H1 (cell line): Measurements from ENCODE around the gene NLRC3. TPM values are rescaled to one million over a fixed set of nuclear protein-coding genes. Genes with fewer than 3 reads are reported as not detected.

Experiments
- CTCF ChIA-PET: fragments of 300-600 bp; sonication (Branson Sonifier 250); formaldehyde crosslinking; loops from one replicate; lab custom pipeline; 2021; ENCODE audit not compliant: partially characterized antibody; lab: Charles Lee
- POLR2A ChIA-PET: fragments of 300-600 bp; sonication (Branson Sonifier 250); formaldehyde crosslinking; loops from one replicate; lab custom pipeline; 2021; ENCODE audit warnings: inconsistent platforms; ENCODE audit not compliant: partially characterized antibody; lab: Charles Lee
- DNase-seq, 2 experiments: peaks; one replicate each; pipeline versions ENCODE4 v3.0.0 to v3.0.0-alpha.2; 2010 to 2022; ENCODE audit warnings: low spot score in 2 of 2, low read depth in 1 of 2, mixed read lengths in 1 of 2
- FAIRE-seq: peaks from 2 replicates; lab custom pipeline; 2011; peaks lifted over from hg19 to GRCh38; lab: Jason Lieb, UNC
- H2AFZ ChIP-seq: 2 replicates; pipeline ENCODE4 v1.8.1; 2012; ENCODE audit warnings: low read length, inconsistent platforms
- H2AK5ac ChIP-seq: 2 replicates; pipeline ENCODE4 v1.6.1; 2013; ENCODE audit warnings: low read depth, low read length
- H2BK120ac ChIP-seq: replicated peaks from 2 replicates; pipeline ENCODE3; 2013; ENCODE audit warnings: low read depth, low read length, inconsistent platforms
- H2BK12ac ChIP-seq: 2 replicates; pipeline ENCODE4 v1.6.1; 2013; ENCODE audit warnings: low read depth, low read length
- H2BK15ac ChIP-seq: 2 replicates; pipeline ENCODE4 v1.6.1; 2013; ENCODE audit warnings: low read length
- H2BK20ac ChIP-seq: 2 replicates; pipeline ENCODE4 v1.6.1; 2013; ENCODE audit warnings: low read length
- H2BK5ac ChIP-seq: 2 replicates; pipeline ENCODE4 v1.6.1; 2013; ENCODE audit warnings: low read depth, low read length
- H3K14ac ChIP-seq: 2 replicates; pipeline ENCODE4 v1.6.1; 2013; ENCODE audit warnings: inconsistent platforms; ENCODE audit not compliant: insufficient read length
- H3K18ac ChIP-seq: 2 replicates; pipeline ENCODE4 v1.6.1; 2013; ENCODE audit warnings: low read length; ENCODE audit errors: extremely low read depth
- H3K23ac ChIP-seq: 2 replicates; pipeline ENCODE4 v1.6.1; 2013; ENCODE audit warnings: inconsistent platforms; ENCODE audit not compliant: insufficient read length
- H3K23me2 ChIP-seq: 2 replicates; pipeline ENCODE4 v1.6.1; 2013; ENCODE audit warnings: low read depth, low read length
- H3K27ac ChIP-seq: 2 replicates; pipeline ENCODE4 v1.6.1; 2011; ENCODE audit warnings: low read depth, low read length, inconsistent platforms
- H3K27me3 ChIP-seq, 4 experiments: replicated peaks in 1 of 4; 1 replicate in 1 of 4; 2 replicates in 3 of 4; pipeline versions ENCODE4 v1.6.1 to v1.8.1; 2011 to 2013; ENCODE audit warnings: low read length in 3 of 4, mild to moderate bottlenecking in 3 of 4, inconsistent platforms in 2 of 4, mixed read lengths in 2 of 4, moderate library complexity in 1 of 4; ENCODE audit not compliant: control insufficient read depth in 3 of 4, insufficient read depth in 3 of 4; ENCODE audit errors: extremely low read depth in 1 of 4
- H3K36me3 ChIP-seq, 4 experiments: 2 replicates each; pipeline versions ENCODE4 v1.6.1 to v1.8.1; 2011 to 2013; ENCODE audit warnings: mild to moderate bottlenecking in 4 of 4, low read length in 3 of 4, moderate library complexity in 2 of 4, control low read depth in 1 of 4, inconsistent platforms in 1 of 4; ENCODE audit not compliant: insufficient read depth in 4 of 4, control insufficient read depth in 2 of 4
- H3K4ac ChIP-seq: replicated peaks from 2 replicates; pipeline ENCODE3; 2013; ENCODE audit warnings: low read length, low read depth, mixed read lengths, inconsistent platforms; ENCODE audit not compliant: insufficient read length
- H3K4me1 ChIP-seq, 4 experiments: replicated peaks in 1 of 4; 1 replicate in 1 of 4; 2 replicates in 3 of 4; pipeline versions ENCODE4 v1.6.1 to v1.8.1; 2011 to 2013; ENCODE audit warnings: low read length in 3 of 4, inconsistent platforms in 2 of 4, mixed read lengths in 1 of 4; ENCODE audit not compliant: insufficient read depth in 4 of 4, control insufficient read depth in 3 of 4
- H3K4me2 ChIP-seq, 2 experiments: 2 replicates each; pipeline versions ENCODE4 v1.6.1 to v1.8.1; 2011 to 2013; ENCODE audit warnings: low read depth in 2 of 2, low read length in 2 of 2, control low read depth in 1 of 2, inconsistent platforms in 1 of 2, mild to moderate bottlenecking in 1 of 2; ENCODE audit not compliant: insufficient read depth in 1 of 2
- H3K4me3 ChIP-seq, 4 experiments: fragments of 200-600, 300-600 bp in 1 of 4; sonication (generic), shearing (Covaris generic), sonication (Bioruptor Twin) in 1 of 4; 2 replicates each; pipeline versions ENCODE4 v1.5.1 to v1.8.1; 2011 to 2016; ENCODE audit warnings: low read length in 4 of 4, low read depth in 3 of 4, control low read depth in 2 of 4, inconsistent platforms in 2 of 4, mild to moderate bottlenecking in 2 of 4, mixed read lengths in 1 of 4, moderate library complexity in 1 of 4; ENCODE audit not compliant: insufficient read depth in 2 of 4; ENCODE audit errors: extremely low read depth in 1 of 4
- H3K56ac ChIP-seq: replicated peaks from 2 replicates; pipeline ENCODE3; 2013; ENCODE audit warnings: low read depth, mild to moderate bottlenecking, mixed read lengths, low read length, inconsistent platforms; ENCODE audit not compliant: insufficient read length
- H3K79me1 ChIP-seq: 2 replicates; pipeline ENCODE4 v1.6.1; 2013; ENCODE audit warnings: low read depth, low read length, control low read depth
- H3K79me2 ChIP-seq, 2 experiments: 2 replicates each; pipeline versions ENCODE4 v1.6.1 to v1.8.1; 2012 to 2013; ENCODE audit warnings: low read length in 2 of 2, mild to moderate bottlenecking in 2 of 2, inconsistent platforms in 1 of 2; ENCODE audit not compliant: insufficient read depth in 2 of 2, control insufficient read depth in 1 of 2
- H3K9ac ChIP-seq, 4 experiments: replicated peaks in 1 of 4; 1 replicate in 1 of 4; 2 replicates in 3 of 4; pipeline versions ENCODE4 v1.6.1 to v1.8.1; 2011 to 2013; ENCODE audit warnings: low read depth in 3 of 4, low read length in 3 of 4, control low read depth in 2 of 4, mild to moderate bottlenecking in 2 of 4, moderate library complexity in 2 of 4, inconsistent platforms in 1 of 4; ENCODE audit errors: extremely low read depth in 1 of 4
- H3K9me3 ChIP-seq, 2 experiments: 2 replicates each; pipeline versions ENCODE4 v1.6.1 to v1.8.1; 2012 to 2013; ENCODE audit warnings: mild to moderate bottlenecking in 2 of 2, moderate library complexity in 2 of 2, control low read depth in 1 of 2, inconsistent platforms in 1 of 2, low read depth in 1 of 2, low read length in 1 of 2, mixed read lengths in 1 of 2; ENCODE audit not compliant: insufficient read depth in 2 of 2
- H4K20me1 ChIP-seq, 2 experiments: replicated peaks in 1 of 2; 2 replicates each; pipeline versions ENCODE3 to v1.8.1; 2011 to 2013; ENCODE audit warnings: inconsistent platforms in 2 of 2, low read length in 2 of 2, mild to moderate bottlenecking in 1 of 2; ENCODE audit not compliant: insufficient read depth in 2 of 2, control insufficient read depth in 1 of 2
- H4K5ac ChIP-seq: 2 replicates; pipeline ENCODE4 v1.6.1; 2013; ENCODE audit warnings: low read length, low read depth, mixed read lengths, inconsistent platforms; ENCODE audit not compliant: insufficient read length
- H4K8ac ChIP-seq: 2 replicates; pipeline ENCODE4 v1.8.0; 2013; ENCODE audit warnings: mild to moderate bottlenecking, moderate library complexity, low read length, inconsistent platforms; ENCODE audit not compliant: insufficient read depth; ENCODE audit errors: extremely low read depth
- H4K91ac ChIP-seq: replicated peaks from 2 replicates; pipeline ENCODE3; 2013; ENCODE audit warnings: low read length, mixed read lengths, inconsistent platforms; ENCODE audit not compliant: insufficient read length
- ATF3 ChIP-seq: IDR thresholded peaks from 2 replicates; pipeline ENCODE4 v1.6.1; 2011; ENCODE audit warnings: low read depth, mild to moderate bottlenecking, low read length; ENCODE audit not compliant: insufficient read depth
- CREB1 ChIP-seq: IDR thresholded peaks from 2 replicates; pipeline ENCODE4 v1.6.1; 2012; ENCODE audit warnings: inconsistent platforms
- EGR1 ChIP-seq: IDR thresholded peaks from 2 replicates; pipeline ENCODE4 v1.6.1; 2011; ENCODE audit warnings: low read depth, low read length, borderline replicate concordance
- GTF2F1 ChIP-seq: IDR thresholded peaks from 2 replicates; pipeline ENCODE4 v1.6.1; 2012; ENCODE audit warnings: low read depth, low read length, improper control_type of control experiment, borderline replicate concordance
- HDAC2 ChIP-seq, 2 experiments: fragments of 300-600 bp in 1 of 2; sonication (generic) in 1 of 2; IDR thresholded peaks; 2 replicates each; pipeline ENCODE4 v1.6.1; 2011 to 2012; ENCODE audit warnings: low read depth in 2 of 2, low read length in 2 of 2, mild to moderate bottlenecking in 2 of 2, moderate library complexity in 2 of 2, borderline replicate concordance in 1 of 2, inconsistent platforms in 1 of 2
- HDAC6 ChIP-seq: IDR thresholded peaks from one replicate; pipeline ENCODE4 v1.7.1; 2012; ENCODE audit warnings: low read depth, mild to moderate bottlenecking, inconsistent platforms, low read length, moderate library complexity
- POLR2AphosphoS5 ChIP-seq: IDR thresholded peaks from 2 replicates; pipeline ENCODE4 v1.6.1; 2011; ENCODE audit warnings: low read depth, low read length
- RAD21 ChIP-seq, 2 experiments: IDR thresholded peaks in 1 of 2; conservative IDR thresholded peaks in 1 of 2; 2 replicates each; pipeline ENCODE4 v1.6.1; 2011; ENCODE audit warnings: low read depth in 2 of 2, low read length in 2 of 2, improper control_type of control experiment in 1 of 2, inconsistent platforms in 1 of 2, mild to moderate bottlenecking in 1 of 2, moderate library complexity in 1 of 2
- RNF2 ChIP-seq: fragments of 200-900, 300-1000 bp; sonication (generic); IDR thresholded peaks from 2 replicates; pipeline ENCODE4 v1.7.1; 2016; ENCODE audit warnings: borderline replicate concordance, low read depth, mild to moderate bottlenecking, antibody characterized with exemption, low read length; ENCODE audit not compliant: poor library complexity, severe bottlenecking; ENCODE audit errors: missing control alignments
- SIRT6 ChIP-seq: IDR thresholded peaks from one replicate; pipeline ENCODE4 v1.7.1; 2012; ENCODE audit warnings: low read length, inconsistent platforms
- SP1 ChIP-seq: IDR thresholded peaks from 2 replicates; pipeline ENCODE4 v1.6.1; 2011; ENCODE audit warnings: low read depth, low read length
- TBP ChIP-seq: IDR thresholded peaks from 2 replicates; pipeline ENCODE4 v1.6.1; 2011; ENCODE audit warnings: low read depth, low read length, improper control_type of control experiment
- TCF12 ChIP-seq: IDR thresholded peaks from 2 replicates; pipeline ENCODE4 v1.6.1; 2011; ENCODE audit warnings: low read depth, mild to moderate bottlenecking, low read length
- ZNF274 ChIP-seq: IDR thresholded peaks from 2 replicates; pipeline ENCODE4 v1.7.0; 2012; ENCODE audit warnings: low read length, borderline replicate concordance; ENCODE audit errors: extremely low read depth
- WGBS, 2 experiments: shearing (Covaris generic) in 1 of 2; methylation state at CpG; one replicate each; pipeline versions ENCODE4 v1.1.6 to v1.1.7; 2013 to 2015; ENCODE audit warnings: low lambda C conversion rate in 2 of 2, mixed read lengths in 2 of 2, inconsistent platforms in 1 of 2, low coverage in 1 of 2, missing lambda C conversion rate in 1 of 2; ENCODE audit not compliant: insufficient replicate concordance in 2 of 2, insufficient coverage in 1 of 2, insufficient read length in 1 of 2; ENCODE audit errors: extremely low coverage in 1 of 2, missing lambda C conversion rate in 1 of 2; 5-methylcytosine and 5-hydroxymethylcytosine counted together
- polyA plus RNA-seq, 7 experiments: library from polyadenylated mRNA; depleted of rRNA in 3 of 7; stranded (reverse) in 5 of 7; unstranded in 2 of 7; fragments of >200 nt in 5 of 7; fragments of 200-250 nt in 2 of 7; gene quantifications; 1 replicate in 5 of 7; 2 replicates in 1 of 7; 4 replicates in 1 of 7; pipeline versions ENCODE4 v1.2.1 to v1.2.3, GENCODE V29; 2011 to 2013; ENCODE audit warnings: missing spikeins in 2 of 7, mixed read lengths in 2 of 7
- total RNA-seq: library from RNA; stranded (reverse); fragmentation: NEBNext Ultra II Directional; extraction: Animal tissue kit (Norgen Biotek cat#: 25700); gene quantifications from 2 replicates; pipeline ENCODE4 v1.2.1, GENCODE V29; 2021

NLRC3 gene
- total and polyA plus RNA-seq, 2 of the 8 experiments (the other 6 are each of a cell fraction or from before 2014, with no cell fraction given): 0.18 to 0.20 TPM

GRCh38 chr16:3508736-3509135, 68.5 kb downstream of the NLRC3 start:
- Histone ChIP-seq H3K27ac (no peak overlapping the region), H2BK120ac (no peak overlapping the region), H3K79me2 (no peaks in the 10 kb centered on the region), H4K91ac (no peak overlapping the region), H3K23me2 (no peaks in the 10 kb centered on the region), H2AFZ (no peak overlapping the region), H2BK12ac (no peak overlapping the region), H2AK5ac (no peak overlapping the region), H3K18ac (no peak overlapping the region), H3K23ac (no peak overlapping the region), H2BK5ac (no peak overlapping the region), H3K36me3 (peaks cover 2 to 14% (median 7%) of the 10 kb centered on the region in 4 experiments; a peak in 6 of 8 replicates), H3K14ac (no peak overlapping the region), H3K79me1 (no peaks in the 10 kb centered on the region), H3K9me3 (no peaks in the 10 kb centered on the region), H4K5ac (no peak overlapping the region), H3K4me3 (no peak overlapping the region), H3K27me3 (no peaks in the 10 kb centered on the region), H3K4me2 (no peak overlapping the region), H3K4ac (no peak overlapping the region), H3K9ac (no peak overlapping the region), H4K20me1 (no peaks in the 10 kb centered on the region), H3K4me1 (no peaks in the 10 kb centered on the region), H2BK20ac (no peak overlapping the region), H4K8ac (no peak overlapping the region), H3K56ac (no peak overlapping the region), H2BK15ac (no peak overlapping the region)
- FAIRE-seq (no peak), DNase-seq (no peak)
- WGBS, 2 experiments: 91% methylated on average over 7 of the region's 7 CpGs; no CpG with 5 or more reads in 1 of the 2 experiments
- ChIA-PET CTCF (interaction anchor here (0.7 kb wide), 1 partner anchor 59 kb away, joined by 3 read pairs; no protein-coding TSS in a partner anchor), POLR2A (no interaction called here)
- TF ChIP-seq POLR2AphosphoS5 (no peak), SIRT6 (no peak), SP1 (no peak), TBP (no peak), EGR1 (no peak), HDAC6 (no peak), RAD21 (IDR thresholded peaks at IDR 0.05 in 1 of 2, conservative IDR thresholded peaks at IDR 0.05 in 1 of 2; ENCODE audit: low read depth in 2 of 2, low read length in 2 of 2) (no peak), ZNF274 (no peak), ATF3 (no peak), TCF12 (no peak), HDAC2 (IDR thresholded peaks at IDR 0.05; ENCODE audit: borderline replicate concordance in 1 of 2, low read depth in 2 of 2, low read length in 2 of 2) (no peak), GTF2F1 (no peak), CREB1 (no peak), RNF2 (no peak)
